Suppressor macrophage treated with lipopolysaccharide for 4 hours (primary cell): Measurements from ENCODE around the gene SWI5.

ENCODE experiments used
- DNase-seq: peaks from one replicate; pipeline ENCODE4 v3.0.0-alpha.2; 2020

SWI5 gene

GRCh38 chr9:128321879-128322403 lies 45.9 kb downstream of the SWI5 start:
- DNase-seq: peak; percentile 2

- peak; percentile 96 for DNase-seq
These were observed 46.5 kb downstream of the SWI5 start, which contains the start of the genes COQ4 and TRUB2 for GRCh38 chr9:128322404-128323211. Gene COQ4, plus strand, starts transcription at chr9:128322839. Its CDS starts 20 bp downstream, at chr9:128322859. Gene TRUB2, minus strand, starts transcription at chr9:128322447. Its CDS starts 39 bp downstream, at chr9:128322408.

GRCh38 chr9:128323212-128323730 lies 47.2 kb downstream of the SWI5 start:
- peak; percentile 47 for DNase-seq

GRCh38 chr9:128323791-128324190 lies 47.7 kb downstream of the SWI5 start:
- peak; percentile 11 for DNase-seq

DNA sequence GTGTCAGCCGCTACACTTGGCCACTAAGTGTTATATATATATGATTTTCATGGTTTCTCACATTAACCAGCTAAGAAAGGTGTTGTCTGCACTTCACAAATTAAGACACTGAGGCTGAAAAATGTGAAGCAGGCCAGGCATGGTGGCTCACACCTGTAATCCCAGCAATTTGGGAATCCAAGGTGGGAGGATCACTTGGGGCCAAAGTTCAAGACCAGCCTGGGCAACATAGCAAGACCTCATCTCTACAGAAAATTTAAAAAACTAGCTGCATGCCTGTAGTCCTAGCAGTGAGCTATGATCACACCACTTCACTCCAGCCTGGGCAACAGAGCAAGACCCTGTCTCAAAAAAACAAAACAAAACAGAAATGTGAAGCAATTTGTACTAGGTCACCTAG lies 48.3 kb downstream of the SWI5 start:
- DNase-seq: no peak

DNA sequence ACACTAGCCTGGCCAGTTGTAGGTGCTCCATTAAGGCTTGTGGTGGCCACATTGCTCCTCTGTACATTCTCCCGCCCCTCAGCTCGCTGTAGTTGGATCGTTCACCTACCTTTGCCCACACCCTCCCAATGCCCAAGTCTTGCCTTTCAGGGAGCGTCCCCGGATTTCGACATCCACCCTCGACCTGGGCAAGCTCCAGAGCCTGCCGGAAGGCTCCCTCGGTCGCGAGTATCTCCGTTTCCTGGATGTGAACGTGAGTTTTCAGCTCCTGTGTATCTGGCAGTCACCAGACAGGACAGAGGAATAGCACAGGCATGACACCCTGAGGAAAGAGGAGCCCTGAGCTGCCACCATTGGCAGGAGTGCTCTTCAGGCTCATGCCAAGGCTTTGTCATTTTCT lies 49.6 kb downstream of the SWI5 start:
- DNase-seq: no peak

- DNase-seq: no peak
These were observed 57.4 kb downstream of the SWI5 start for GRCh38 chr9:128333451-128333869.

DNA sequence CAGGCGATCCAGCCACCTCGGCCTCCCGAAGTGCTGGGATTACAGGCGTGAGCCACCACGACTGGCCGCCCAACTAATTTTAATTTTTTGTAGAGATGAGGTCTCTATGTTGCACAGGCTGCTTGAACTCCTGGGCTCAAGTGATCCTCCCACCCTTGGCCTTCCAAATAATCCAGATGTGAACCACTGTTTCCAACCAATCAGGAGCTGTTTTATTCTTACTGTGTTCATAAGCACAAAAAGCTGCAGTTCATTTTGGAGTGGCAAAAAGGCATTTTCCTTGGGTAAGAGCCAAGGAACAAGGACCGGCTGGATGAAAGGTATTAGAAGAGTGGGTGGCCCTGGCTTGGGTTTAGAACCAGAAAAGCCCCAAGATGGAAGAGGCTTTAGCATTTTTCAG lies 59.1 kb downstream of the SWI5 start:
- DNase-seq: no peak

- no peak for DNase-seq
These were observed 59.8 kb downstream of the SWI5 start for GRCh38 chr9:128335914-128336313.

DNA sequence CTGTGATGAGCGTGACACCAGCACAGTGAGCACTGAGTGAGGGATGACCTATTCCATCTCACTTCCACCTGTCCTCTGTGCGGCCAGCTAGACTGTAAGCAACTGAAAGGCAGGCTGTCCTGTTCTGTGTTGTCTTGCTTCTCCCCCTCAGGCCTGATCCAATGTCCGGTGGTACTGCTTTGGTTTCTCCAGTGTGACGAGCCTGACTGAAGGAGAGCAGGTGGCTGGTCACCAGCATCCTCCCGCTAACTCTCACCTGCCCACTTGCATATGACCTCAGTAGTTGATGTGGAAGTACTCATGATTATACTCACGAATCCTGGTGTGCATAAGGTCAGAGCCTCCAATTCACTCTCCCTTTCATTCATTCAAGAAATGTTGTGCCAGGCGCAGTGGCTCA lies 61.9 kb downstream of the SWI5 start:
- DNase-seq: no peak
